ENCODE results near the gene CA14. TPM values are rescaled to one million over a fixed set of nuclear protein-coding genes. Genes with fewer than 3 reads are reported as not detected.
A peak's percentile ranks its signal among the peaks of the same experiment; 100 is the strongest.
"Not testable (repeated sequence)": the region's sequence is repeated elsewhere in the genome, so short reads cannot be mapped to it uniquely, and the experiment has no call there.

The CA14 gene
- total RNA-seq, 1 donor from 2014 or later: 0.55 TPM

DNA sequence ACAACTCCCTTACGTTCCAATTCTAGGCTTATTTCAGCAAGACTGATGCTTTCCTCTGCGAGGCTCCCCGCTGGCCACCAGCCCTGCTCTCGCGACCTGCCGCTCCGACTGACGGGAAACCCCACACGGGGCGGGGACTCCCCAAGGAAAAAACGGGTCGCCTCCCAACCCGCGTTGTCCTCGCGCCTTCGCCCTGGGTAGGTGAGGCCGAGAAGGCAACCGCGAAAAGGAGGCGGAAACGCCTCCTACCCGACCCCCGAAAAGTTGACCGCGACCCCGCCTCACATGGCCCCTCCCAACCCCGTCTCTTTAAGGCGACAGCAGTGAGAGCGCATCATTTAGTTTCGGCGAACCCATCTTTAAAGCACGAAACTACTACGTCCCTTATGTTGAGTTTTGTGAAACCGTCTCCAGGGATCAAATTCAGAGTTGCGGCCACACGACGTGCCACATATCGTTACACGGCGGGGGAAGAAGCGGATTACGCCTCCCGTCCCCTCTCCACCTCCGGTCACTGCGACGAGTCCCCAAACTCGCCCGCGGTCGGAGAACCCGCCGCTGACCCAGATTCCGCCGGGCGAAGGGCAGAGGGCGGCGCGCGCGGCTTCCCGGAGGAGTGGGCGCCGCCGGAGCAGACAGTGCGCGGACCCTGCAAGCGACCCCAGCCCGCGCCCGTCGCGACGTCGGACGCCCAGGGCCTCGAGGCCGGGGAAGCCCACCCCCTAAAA is 22.8 kb upstream of the CA14 start:
- Histone ChIP-seq H3K27ac (peak overlapping the region; percentile 97), H3K36me3 (peaks cover 9% of the 10 kb centered on the region), H3K9me3 (no peaks in the 10 kb centered on the region), H3K4me3 (peak overlapping the region; percentile 84), H3K4me1 (peaks cover 18% of the 10 kb centered on the region), H3K27me3 (no peaks in the 10 kb centered on the region)
- TF ChIP-seq, protein P1, sequence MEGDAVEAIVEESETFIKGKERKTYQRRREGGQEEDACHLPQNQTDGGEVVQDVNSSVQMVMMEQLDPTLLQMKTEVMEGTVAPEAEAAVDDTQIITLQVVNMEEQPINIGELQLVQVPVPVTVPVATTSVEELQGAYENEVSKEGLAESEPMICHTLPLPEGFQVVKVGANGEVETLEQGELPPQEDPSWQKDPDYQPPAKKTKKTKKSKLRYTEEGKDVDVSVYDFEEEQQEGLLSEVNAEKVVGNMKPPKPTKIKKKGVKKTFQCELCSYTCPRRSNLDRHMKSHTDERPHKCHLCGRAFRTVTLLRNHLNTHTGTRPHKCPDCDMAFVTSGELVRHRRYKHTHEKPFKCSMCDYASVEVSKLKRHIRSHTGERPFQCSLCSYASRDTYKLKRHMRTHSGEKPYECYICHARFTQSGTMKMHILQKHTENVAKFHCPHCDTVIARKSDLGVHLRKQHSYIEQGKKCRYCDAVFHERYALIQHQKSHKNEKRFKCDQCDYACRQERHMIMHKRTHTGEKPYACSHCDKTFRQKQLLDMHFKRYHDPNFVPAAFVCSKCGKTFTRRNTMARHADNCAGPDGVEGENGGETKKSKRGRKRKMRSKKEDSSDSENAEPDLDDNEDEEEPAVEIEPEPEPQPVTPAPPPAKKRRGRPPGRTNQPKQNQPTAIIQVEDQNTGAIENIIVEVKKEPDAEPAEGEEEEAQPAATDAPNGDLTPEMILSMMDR (IDR thresholded peaks at IDR 0.05): no peak
- intact Hi-C loops (cut with DNase I): no loop called here
- DNase-seq: peak; percentile 92
- peak; percentile 73 for ATAC-seq

DNA sequence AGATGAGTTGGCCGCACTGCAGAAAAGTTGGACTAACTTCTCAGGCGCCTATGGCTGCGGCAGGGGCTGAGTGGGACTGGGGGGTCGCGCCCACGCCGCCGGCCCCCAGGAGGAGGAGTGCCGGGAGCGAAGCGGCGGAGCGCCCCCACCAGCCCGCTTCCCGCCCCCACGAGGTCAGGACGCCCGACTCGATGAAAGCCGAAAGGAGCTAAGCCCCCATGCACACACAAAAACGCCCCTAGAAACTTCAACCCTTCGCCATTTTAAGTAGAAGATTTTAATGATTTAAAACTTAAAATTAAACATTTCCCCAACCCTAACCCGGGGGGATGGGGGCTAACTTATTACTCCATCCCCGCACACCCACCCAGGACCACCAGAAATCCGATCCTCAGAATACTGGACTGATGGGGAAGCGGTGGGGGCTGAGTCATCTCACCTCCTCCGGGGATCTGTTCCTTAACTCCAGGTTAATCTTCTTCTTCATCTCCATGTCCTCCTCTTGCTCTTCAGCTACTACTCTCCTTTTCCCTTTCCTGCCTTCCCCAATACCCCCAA is 22.2 kb upstream of the CA14 start:
- peak overlapping the region; percentile 97 for H3K27ac ChIP-seq
- peak overlapping the region; percentile 84 for H3K4me3 ChIP-seq
- ATAC-seq: peak; percentile 0
- intact Hi-C loops (cut with DNase I): no loop called here
- H3K27me3 ChIP-seq: no peaks in the 10 kb centered on the region
- peaks cover 7% of the 10 kb centered on the region for H3K36me3 ChIP-seq
- peaks cover 18% of the 10 kb centered on the region for H3K4me1 ChIP-seq
- DNase-seq: peak; percentile 72
- H3K9me3 ChIP-seq: no peaks in the 10 kb centered on the region
- TF ChIP-seq, protein P1 (IDR thresholded peaks at IDR 0.05): no peak

DNA sequence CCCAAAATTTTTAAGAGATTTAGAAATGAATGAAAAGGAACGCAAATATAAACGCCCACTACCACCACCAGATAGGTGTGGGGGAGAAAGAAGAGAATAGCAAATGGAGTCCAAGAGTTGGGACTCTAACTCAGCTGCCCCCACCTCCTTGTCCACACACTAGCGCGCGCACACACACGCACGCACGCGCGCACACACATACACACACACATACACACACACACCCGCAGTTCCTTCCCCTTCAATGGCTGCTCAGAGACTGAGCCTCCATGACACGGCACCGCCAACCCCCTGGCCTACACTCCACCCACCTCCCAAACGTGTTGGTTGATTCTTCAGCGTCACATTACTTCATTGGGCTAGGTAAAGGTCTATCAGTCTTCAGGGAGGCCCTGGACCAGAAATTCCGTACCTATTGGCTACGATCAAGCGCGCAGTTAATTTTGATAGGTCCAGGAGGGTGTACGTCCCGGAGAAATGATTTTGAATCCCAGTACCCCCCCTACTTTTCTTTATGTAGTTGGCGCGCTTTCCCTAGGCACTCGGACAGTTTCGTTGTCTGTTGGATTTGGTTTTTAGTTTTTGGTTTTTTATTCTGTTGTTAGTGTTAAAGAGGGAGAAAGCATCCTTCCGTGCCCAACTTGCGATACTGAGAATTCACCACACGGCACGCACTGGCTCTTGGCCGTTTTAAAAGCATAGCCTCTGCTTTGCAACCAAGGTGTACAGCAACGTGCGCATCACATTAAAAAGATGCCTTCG is 21.5 kb upstream of the CA14 start, which contains the start of gene ANP32E:
Gene ANP32E (minus strand): TSS at position 261 of the 762 bp plus-strand sequence. CDS start 326 bp downstream, outside the sequence.
- TF ChIP-seq, protein P1 (IDR thresholded peaks at IDR 0.05): peak; percentile 6
- intact Hi-C loops (cut with DNase I): no loop called here
- ATAC-seq: peak; percentile 95

DNA sequence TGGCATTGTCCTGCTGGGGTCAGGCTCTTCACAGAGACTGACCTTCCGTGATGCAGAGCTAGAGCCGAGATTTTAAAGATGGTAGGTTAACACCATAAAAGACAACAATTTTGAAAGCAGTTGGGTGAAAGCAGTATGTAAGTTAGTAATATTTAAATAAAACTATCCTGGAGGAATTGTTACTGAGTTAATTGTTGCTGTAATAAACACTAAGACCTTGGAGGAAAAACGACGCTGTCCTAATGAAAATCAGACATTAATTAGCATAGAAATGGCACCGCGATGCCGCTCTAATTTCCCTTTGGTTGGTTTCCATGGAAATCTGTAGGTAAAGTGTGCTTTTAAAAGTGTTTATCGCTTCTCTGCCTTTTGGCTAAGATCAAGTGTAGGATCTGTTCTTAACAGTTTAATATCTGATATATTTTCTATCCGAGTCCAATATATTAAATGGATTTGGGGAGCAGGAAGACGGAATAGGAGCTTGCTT is 20.9 kb upstream of the CA14 start:
- intact Hi-C loops (cut with DNase I): no loop called here
- Histone ChIP-seq H3K4me1 (peaks cover 18% of the 10 kb centered on the region), H3K9me3 (no peaks in the 10 kb centered on the region), H3K27me3 (no peaks in the 10 kb centered on the region), H3K4me3 (peak overlapping the region; percentile 84), H3K27ac (no peak overlapping the region), H3K36me3 (no peaks in the 10 kb centered on the region)
- DNase-seq (peak; percentile 6), ATAC-seq (no peak)
- TF ChIP-seq, protein P1 (IDR thresholded peaks at IDR 0.05): no peak

More for the DNA sequence above, 21.5 kb upstream of the CA14 start, which contains the start of gene ANP32E:
- Histone ChIP-seq H3K4me1 (peaks cover 18% of the 10 kb centered on the region), H3K36me3 (peaks cover 4% of the 10 kb centered on the region), H3K27ac (peak within 1 kb of the TSS; percentile 97), H3K9me3 (no peaks in the 10 kb centered on the region), H3K4me3 (peak within 1 kb of the TSS; percentile 84), H3K27me3 (no peaks in the 10 kb centered on the region)
- DNase-seq: peak; percentile 95

DNA sequence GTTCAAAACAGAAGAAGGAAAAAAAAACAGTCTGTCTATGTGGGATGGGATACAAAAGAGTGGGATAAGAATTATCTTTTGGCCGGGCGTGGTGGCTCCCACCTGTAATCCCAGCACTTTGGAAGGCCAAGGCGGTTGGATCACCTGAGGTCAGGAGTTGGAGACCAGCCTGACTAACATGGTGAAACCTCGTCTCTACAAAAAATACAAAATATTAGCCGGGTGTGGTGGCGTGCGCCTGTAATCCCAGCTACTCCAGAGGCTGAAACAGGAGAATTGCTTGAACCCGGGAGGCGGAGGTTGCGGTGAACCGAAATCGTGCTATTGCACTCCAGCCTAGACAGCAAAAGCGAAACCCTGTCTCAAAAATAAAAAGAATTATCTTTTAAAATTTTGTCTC is 20.4 kb upstream of the CA14 start:
- H3K4me1 ChIP-seq: peaks cover 18% of the 10 kb centered on the region
- H3K27ac ChIP-seq; H3K27me3 ChIP-seq; ATAC-seq; intact Hi-C loops (cut with DNase I); H3K9me3 ChIP-seq; H3K36me3 ChIP-seq; H3K4me3 ChIP-seq: not testable (repeated sequence)
- peak; percentile 11 for DNase-seq
